Endothelial cell (in vitro differentiated cells): ENCODE results near the gene ANGPTL5. TPM values are rescaled to one million over a fixed set of nuclear protein-coding genes. Genes with fewer than 3 reads are reported as not detected.

Experiments used
- DNase-seq: peaks from one replicate; pipeline ENCODE4 v3.0.0; 2021; ENCODE audit warnings: low spot score
- H3K27ac Mint-ChIP-seq: one replicate; pipeline ENCODE4 v1.8.0; 2021; ENCODE audit warnings: mixed read lengths, inconsistent platforms; ENCODE audit not compliant: unreplicated experiment
- H3K27me3 Mint-ChIP-seq: one replicate; pipeline ENCODE4 v1.8.0; 2021; ENCODE audit warnings: mild to moderate bottlenecking, moderate library complexity, mixed read lengths, inconsistent platforms; ENCODE audit not compliant: unreplicated experiment
- H3K36me3 Mint-ChIP-seq: one replicate; pipeline ENCODE4 v1.8.0; 2021; ENCODE audit warnings: mild to moderate bottlenecking, low read depth, mixed read lengths, inconsistent platforms; ENCODE audit not compliant: unreplicated experiment
- H3K4me1 Mint-ChIP-seq: one replicate; pipeline ENCODE4 v1.8.0; 2021; ENCODE audit warnings: mild to moderate bottlenecking, mixed read lengths, inconsistent platforms; ENCODE audit not compliant: unreplicated experiment
- H3K4me3 Mint-ChIP-seq: one replicate; pipeline ENCODE4 v1.8.0; 2021; ENCODE audit warnings: mild to moderate bottlenecking, mixed read lengths, inconsistent platforms; ENCODE audit not compliant: unreplicated experiment
- H3K9me3 Mint-ChIP-seq: one replicate; pipeline ENCODE4 v1.8.0; 2021; ENCODE audit warnings: mixed read lengths, inconsistent platforms; ENCODE audit not compliant: unreplicated experiment
- CTCF ChIP-seq: fragments of 200-600 bp; sonication (generic); IDR thresholded peaks from one replicate; pipeline ENCODE4 v1.5.0; 2021; ENCODE audit warnings: antibody characterized with exemption; ENCODE audit not compliant: unreplicated experiment
- total RNA-seq: library from RNA; stranded (reverse); fragmentation: NEBNext Ultra II Directional; extraction: Animal tissue kit (Norgen Biotek cat#: 25700); gene quantifications from one replicate; pipeline ENCODE4 v1.2.1, GENCODE V29; 2021; ENCODE audit not compliant: unreplicated experiment

Gene ANGPTL5
- total RNA-seq, 1 donor from 2014 or later: not detected

DNA sequence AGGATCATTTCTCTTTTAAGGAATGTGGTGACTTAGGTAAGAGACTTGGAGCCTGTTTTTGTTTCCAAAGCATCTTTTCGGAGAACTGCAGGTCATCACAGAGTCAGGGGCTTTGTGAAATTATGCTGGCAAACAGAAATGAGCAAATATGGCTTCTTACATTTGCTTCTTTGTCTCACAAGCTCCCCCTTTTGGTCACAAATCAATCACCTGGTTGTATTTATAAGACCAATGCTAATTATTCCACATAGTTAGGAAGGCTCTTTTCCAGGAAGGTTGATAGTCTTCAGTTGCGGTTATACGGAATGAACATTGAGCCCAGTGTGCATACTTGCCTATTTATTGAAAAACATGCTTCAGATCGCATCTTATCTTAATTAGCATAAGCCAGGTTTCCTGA, 36.1 kb downstream of the ANGPTL5 start:
- TF ChIP-seq CTCF: peak; percentile 34
- no peaks in the 10 kb centered on the region for H3K9me3 Mint-ChIP-seq
- no peaks in the 10 kb centered on the region for H3K27me3 Mint-ChIP-seq
- H3K36me3 Mint-ChIP-seq: no peaks in the 10 kb centered on the region
- no peak overlapping the region for H3K27ac Mint-ChIP-seq
- no peak overlapping the region for H3K4me3 Mint-ChIP-seq
- H3K4me1 Mint-ChIP-seq: no peaks in the 10 kb centered on the region
- DNase-seq: no peak

DNA sequence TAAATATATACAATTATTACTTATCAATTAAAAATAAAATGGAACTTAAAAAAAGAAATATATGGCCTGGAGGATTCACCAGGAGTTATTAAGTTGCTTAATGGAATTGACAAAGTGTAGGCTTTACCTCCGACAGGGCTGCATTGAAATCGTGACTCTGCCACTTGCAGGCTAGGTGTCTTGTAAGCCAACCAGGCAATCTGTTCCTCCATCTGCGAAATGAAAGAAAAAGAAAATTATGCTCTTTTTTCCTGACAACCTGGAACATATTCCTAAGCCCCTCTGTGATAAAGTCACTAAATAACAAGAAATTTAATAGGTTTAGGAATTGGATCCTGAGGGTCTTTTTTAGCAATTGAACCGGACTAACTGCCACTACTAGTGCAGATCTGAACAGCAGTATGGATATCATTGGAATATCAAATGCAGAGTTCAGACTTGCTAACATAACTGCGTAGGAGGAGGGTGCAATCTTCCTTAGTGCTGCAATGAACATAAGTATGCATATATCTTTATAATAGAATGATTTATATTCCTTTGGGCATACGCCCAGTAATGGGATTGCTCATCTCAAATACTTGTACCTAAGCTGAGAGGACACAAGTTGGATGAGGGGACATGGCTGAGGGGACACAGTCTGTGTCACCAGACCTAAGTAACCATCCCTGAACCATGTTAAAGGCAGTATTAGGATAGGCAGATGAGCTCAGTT, 44.0 kb downstream of the ANGPTL5 start:
- Mint-ChIP-seq H3K9me3 (no peaks in the 10 kb centered on the region), H3K27me3 (peaks cover 1% of the 10 kb centered on the region), H3K27ac (no peak overlapping the region), H3K4me3 (no peak overlapping the region), H3K4me1 (no peaks in the 10 kb centered on the region), H3K36me3 (no peaks in the 10 kb centered on the region)
- DNase-seq: no peak
- TF ChIP-seq CTCF: no peak

- no peak overlapping the region for H3K4me3 Mint-ChIP-seq
- H3K9me3 Mint-ChIP-seq: no peaks in the 10 kb centered on the region
- H3K27ac Mint-ChIP-seq: no peak overlapping the region
- DNase-seq: no peak
- no peaks in the 10 kb centered on the region for H3K36me3 Mint-ChIP-seq
- TF ChIP-seq CTCF: no peak
- H3K27me3 Mint-ChIP-seq: peaks cover 1% of the 10 kb centered on the region
- no peaks in the 10 kb centered on the region for H3K4me1 Mint-ChIP-seq
These were observed 45.8 kb downstream of the ANGPTL5 start for GRCh38 chr11:101870510-101870909.

DNA sequence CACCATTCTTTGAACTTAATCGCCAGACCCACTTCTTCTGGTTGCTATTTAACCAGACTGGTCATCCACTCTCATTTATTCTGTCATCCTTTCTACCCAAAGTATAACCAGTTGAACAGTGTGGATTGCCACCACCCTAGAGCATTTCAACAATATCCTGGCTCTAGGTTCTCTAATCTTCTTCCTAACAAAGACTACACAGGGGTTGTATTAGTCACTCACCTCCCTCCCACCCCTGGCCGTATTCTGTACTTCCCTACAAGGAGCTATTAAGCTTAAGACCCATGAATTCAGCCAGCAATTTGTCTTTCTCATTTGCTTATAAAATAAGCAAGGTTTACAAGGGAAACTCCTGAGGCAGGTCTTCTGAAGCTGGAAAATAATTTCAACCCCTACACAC, 48.4 kb downstream of the ANGPTL5 start:
- no peak for TF ChIP-seq CTCF
- H3K4me3 Mint-ChIP-seq: no peak overlapping the region

GRCh38 chr11:101866619-101867491, 49.5 kb downstream of the ANGPTL5 start:
- TF ChIP-seq CTCF: no peak
- peaks cover 8% of the 10 kb centered on the region for H3K36me3 Mint-ChIP-seq
- peaks cover 3% of the 10 kb centered on the region for H3K27me3 Mint-ChIP-seq
- H3K4me1 Mint-ChIP-seq: peaks cover 4% of the 10 kb centered on the region
- DNase-seq: no peak
- no peak overlapping the region for H3K4me3 Mint-ChIP-seq
- H3K9me3 Mint-ChIP-seq: no peaks in the 10 kb centered on the region
- H3K27ac Mint-ChIP-seq: no peak overlapping the region

More for the DNA sequence above, 48.4 kb downstream of the ANGPTL5 start:
- H3K36me3 Mint-ChIP-seq: peaks cover 8% of the 10 kb centered on the region
- H3K4me1 Mint-ChIP-seq: no peaks in the 10 kb centered on the region
- no peak for DNase-seq
- H3K27ac Mint-ChIP-seq: no peak overlapping the region
- peaks cover 1% of the 10 kb centered on the region for H3K27me3 Mint-ChIP-seq
- H3K9me3 Mint-ChIP-seq: no peaks in the 10 kb centered on the region
